C4-2B (cell line): Measurements from ENCODE around the gene TAMM41.
"Not testable (repeated sequence)": the region's sequence is repeated elsewhere in the genome, so short reads cannot be mapped to it uniquely, and the experiment has no call there.

Experiments used
- H3K27ac ChIP-seq: fragments of 450-650 bp; 2 replicates; pipeline ENCODE4 v1.5.1; 2017
- ZFX ChIP-seq: fragments of 450-650 bp; IDR thresholded peaks from 2 replicates; pipeline ENCODE4 v1.6.1; 2017
- TF ChIP-seq, protein P1 (sequence below): fragments of 450-650 bp; conservative IDR thresholded peaks from 2 replicates; pipeline ENCODE4 v1.5.1; 2017; ENCODE audit warnings: mild to moderate bottlenecking

The TAMM41 gene

DNA sequence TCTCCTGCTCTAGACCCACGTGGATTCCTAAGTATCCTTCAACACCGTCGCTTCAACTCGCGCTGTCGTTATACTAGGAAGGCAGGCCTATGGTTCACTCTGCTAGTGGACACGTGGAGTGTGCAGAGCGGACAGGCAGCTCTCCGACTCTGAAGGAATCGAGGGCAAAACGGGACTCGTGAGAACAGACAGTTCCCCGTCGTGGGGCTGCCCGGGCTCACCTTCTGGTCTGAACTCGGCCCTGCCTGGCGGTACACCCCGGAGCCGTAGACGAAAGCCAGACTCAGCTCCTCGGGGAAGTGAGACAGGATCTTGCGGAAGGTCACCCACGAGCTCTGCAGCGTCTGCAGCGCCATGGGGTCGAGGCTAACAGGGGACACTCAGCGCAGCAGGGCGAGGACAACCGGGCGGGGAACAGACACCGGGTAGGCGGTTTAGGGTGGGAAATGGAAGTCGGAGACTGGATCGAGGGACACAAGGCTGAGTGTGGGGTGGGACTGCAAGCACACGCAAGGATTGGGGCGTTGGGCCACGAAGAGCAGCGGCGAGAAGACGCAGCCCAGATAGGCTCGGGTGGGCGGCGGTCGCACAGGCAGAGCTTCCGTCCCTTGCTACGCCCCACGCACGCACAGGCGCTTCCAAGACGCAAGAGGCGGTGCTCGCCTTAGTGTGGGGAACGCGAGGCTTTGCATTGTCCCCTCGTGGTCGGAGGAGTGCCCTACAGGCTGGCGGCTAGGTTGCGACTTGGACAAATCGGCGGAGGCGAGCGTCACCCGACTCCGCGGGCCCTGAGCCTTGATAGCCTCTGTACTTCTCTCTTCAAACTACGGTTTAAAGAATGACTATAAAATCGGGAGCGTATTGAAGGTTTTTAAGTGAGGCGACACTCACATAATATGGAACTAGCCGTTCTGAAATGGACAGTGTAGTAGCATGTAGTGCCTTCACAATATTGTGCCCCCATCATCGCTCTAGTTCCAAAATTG lies at the start of gene TAMM41:
Gene TAMM41 (minus strand): TSS at position 605 of the 986 bp plus-strand sequence. CDS start 249 bp downstream, at position 356.
- TF ChIP-seq ZFX, result peak; percentile 60
- TF ChIP-seq, protein P1, sequence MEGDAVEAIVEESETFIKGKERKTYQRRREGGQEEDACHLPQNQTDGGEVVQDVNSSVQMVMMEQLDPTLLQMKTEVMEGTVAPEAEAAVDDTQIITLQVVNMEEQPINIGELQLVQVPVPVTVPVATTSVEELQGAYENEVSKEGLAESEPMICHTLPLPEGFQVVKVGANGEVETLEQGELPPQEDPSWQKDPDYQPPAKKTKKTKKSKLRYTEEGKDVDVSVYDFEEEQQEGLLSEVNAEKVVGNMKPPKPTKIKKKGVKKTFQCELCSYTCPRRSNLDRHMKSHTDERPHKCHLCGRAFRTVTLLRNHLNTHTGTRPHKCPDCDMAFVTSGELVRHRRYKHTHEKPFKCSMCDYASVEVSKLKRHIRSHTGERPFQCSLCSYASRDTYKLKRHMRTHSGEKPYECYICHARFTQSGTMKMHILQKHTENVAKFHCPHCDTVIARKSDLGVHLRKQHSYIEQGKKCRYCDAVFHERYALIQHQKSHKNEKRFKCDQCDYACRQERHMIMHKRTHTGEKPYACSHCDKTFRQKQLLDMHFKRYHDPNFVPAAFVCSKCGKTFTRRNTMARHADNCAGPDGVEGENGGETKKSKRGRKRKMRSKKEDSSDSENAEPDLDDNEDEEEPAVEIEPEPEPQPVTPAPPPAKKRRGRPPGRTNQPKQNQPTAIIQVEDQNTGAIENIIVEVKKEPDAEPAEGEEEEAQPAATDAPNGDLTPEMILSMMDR, result peak; percentile 91
- H3K27ac ChIP-seq, result peak within 1 kb of the TSS; percentile 83

- TF ChIP-seq, protein P1, result no peak
- TF ChIP-seq ZFX, result no peak
- H3K27ac ChIP-seq, result no peak overlapping the region
Measured at GRCh38 chr3:11878837-11879236, 32.2 kb upstream of the TAMM41 start.

DNA sequence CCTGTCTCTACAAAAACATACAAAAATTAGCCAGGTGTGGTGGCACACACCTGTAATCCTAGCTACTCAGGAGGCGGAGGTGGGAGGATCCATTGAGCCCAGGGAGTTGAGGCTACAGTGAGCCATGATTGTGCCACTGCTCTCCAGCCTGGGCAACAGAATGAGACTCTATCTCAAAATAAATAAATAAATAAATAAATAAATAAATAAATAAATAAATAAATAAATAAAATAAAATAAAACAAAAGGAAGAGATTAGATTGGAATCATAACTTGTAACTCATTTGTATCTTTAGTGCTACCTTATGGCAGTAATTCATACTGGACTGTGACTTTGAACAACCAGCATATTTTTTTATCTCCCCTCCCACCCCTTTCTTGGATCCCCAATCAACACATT lies 28.0 kb upstream of the TAMM41 start:
- not testable (repeated sequence) for H3K27ac ChIP-seq

DNA sequence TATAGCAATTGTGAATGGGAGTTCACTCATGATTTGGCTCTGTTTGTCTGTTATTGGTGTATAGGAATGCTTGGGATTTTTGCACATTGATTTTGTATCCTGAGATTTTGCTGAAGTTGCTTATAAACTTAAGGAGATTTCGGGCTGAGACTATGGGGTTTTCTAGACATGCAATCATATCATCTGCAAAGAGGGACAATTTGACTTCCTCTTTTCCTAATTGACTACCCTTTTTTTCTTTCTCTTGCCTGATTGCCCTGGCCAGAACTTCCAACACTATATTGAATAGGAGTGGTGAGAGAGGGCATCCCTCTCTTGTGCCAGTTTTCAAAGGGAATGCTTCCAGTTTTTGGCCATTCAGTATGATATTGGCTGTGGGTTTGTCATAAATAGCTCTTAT lies 17.1 kb upstream of the TAMM41 start:
- not testable (repeated sequence) for H3K27ac ChIP-seq

DNA sequence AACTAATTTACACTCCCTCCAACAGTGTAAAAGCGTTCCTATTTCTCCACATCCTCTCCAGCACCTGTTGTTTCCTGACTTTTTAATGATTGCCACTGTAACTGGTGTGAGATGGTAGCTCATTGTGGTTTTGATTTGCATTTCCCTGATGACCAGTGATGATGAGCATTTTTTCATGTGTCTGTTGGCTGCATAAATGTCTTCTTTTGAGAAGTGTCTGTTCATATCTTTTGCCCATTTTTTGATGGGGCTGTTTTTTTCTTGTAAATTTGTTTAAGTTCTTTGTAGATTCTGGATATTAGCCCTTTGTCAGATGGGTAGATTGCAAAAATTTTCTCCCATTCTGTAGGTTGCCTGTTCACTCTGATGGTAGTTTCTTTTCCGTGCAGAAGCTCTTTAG lies 15.9 kb upstream of the TAMM41 start:
- not testable (repeated sequence) for H3K27ac ChIP-seq

- H3K27ac ChIP-seq, result not testable (repeated sequence)
Measured at GRCh38 chr3:11862145-11862544, 15.5 kb upstream of the TAMM41 start.

DNA sequence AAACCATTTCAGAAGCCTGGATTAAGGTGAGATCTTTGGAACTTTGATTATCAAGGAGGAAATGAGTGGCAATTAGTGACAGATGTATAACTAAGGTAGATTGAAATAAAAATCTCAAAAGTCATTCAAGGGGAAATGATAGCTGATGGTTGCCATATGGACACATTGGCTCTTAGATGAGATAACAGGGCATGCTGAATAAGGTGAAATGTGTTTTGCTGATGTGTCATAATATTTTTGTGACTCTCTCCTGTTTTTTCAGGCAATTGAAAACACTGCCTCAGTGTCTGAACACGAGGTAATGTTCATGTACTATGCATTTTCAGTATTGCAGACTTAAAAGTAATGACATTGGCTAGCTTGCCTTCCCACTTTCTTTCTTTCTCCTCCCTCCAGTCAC lies 13.5 kb upstream of the TAMM41 start:
- H3K27ac ChIP-seq, result not testable (repeated sequence)

DNA sequence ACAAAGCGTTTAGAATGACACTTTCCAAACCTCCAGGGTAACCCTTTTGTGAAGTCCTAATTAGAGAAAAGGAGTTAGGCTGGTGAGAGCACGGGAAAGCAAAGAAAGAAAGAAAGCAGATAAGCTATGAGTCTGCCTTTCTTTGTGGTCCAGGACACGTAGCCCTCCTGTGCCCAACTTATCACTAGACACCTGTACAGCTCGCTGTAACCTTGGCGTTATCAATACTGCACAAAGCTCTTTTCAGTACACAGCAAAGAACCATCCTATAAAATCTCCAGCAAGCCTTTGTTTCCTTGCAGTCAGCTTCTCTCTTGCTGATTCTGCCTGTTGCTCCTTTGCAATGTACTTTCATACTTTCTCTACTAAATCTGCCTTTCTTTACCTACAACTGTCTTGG lies 6.8 kb upstream of the TAMM41 start:
- TF ChIP-seq ZFX, result no peak
- TF ChIP-seq, protein P1, result no peak
- H3K27ac ChIP-seq, result no peak overlapping the region

DNA sequence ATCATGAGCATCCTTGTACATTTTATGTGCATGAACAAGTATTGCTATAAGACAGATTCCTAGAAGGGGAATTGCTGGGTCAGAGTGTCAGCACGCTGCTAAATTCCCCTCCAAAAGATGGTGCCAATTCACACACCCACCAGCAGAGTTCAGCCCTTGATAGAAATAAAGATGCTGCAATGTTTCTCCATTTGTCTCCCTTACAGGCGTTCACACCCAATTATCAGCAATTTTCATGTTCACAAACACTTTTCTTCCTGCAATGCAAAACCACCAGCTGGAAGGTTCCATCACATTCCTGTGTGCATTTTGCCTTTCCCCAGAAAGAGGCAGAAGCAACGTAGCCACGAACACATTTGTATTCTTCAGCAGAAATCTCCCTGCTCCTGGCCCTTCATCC lies 3.3 kb upstream of the TAMM41 start:
- H3K27ac ChIP-seq, result no peak overlapping the region
- TF ChIP-seq, protein P1, result no peak

DNA sequence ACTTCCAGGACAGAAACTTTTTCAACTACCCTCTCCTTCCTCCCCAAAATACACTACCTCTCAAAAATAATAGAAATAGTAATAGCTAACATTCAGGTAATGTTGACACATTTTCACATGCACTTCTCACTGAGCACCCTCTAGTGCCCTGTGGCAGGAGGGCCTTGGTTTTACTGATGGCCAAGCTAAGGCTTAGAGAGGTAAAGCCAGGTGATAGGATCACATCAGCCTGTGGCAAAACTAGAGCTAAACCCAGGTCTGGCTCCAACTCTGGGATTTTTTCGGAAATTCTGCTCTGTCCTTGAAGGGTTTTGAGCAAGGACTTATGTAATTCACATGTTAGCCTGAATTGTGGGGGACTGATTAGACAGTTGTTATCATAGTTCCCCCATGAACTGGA lies 922 bp upstream of the TAMM41 start:
- TF ChIP-seq, protein P1, result no peak
- no peak for TF ChIP-seq ZFX
- no peak overlapping the region for H3K27ac ChIP-seq
